ENCODE results near the gene SPRING1. TPM values are rescaled to one million over a fixed set of nuclear protein-coding genes. Genes with fewer than 3 reads are reported as not detected.

Gene SPRING1
- polyA plus RNA-seq = 10 to 100 TPM in 1 of 2 donors, 1 to 10 TPM in 1; 7.8 to 10.1 TPM

GRCh38 chr12:116737774-116738657, at the start of gene SPRING1, which contains the start of gene RNFT2:
SPRING1 (minus strand) TSS chr12:116738069; CDS start chr12:116737900, 169 bp downstream.
RNFT2 (plus strand) TSS chr12:116738315; CDS start chr12:116740498, 2,183 bp downstream.
- H3K9me3 ChIP-seq (ENCODE audit: control insufficient read depth in 2 of 2, insufficient read depth in 1 of 2, low read depth in 1 of 2, low read length in 1 of 2) = no peaks in the 10 kb centered on the region
- 0% methylated on average over 38 to 80 of the region's 80 CpGs for WGBS, 2 donors
- peak within 1 kb of the TSS; percentile 53 to 75 for H3K27ac ChIP-seq (ENCODE audit: low read depth in 2 of 2, low read length in 1 of 2)
- H3K4me1 ChIP-seq (ENCODE audit: control insufficient read depth in 2 of 2, insufficient read depth in 2 of 2, low read length in 1 of 2) = peaks cover 0 to 8% of the 10 kb centered on the region in 2 donors
- H3K27me3 ChIP-seq (ENCODE audit: control insufficient read depth in 1 of 2, insufficient read depth in 2 of 2, low read length in 2 of 2) = no peaks in the 10 kb centered on the region
- H3K4me3 ChIP-seq (ENCODE audit: low read depth in 1 of 2, low read length in 2 of 2) = peak within 1 kb of the TSS; percentile 65 to 97
- no peaks in the 10 kb centered on the region for H3K36me3 ChIP-seq (ENCODE audit: control insufficient read depth in 2 of 2, insufficient read depth in 2 of 2, low read length in 1 of 2)

- H3K4me3 ChIP-seq (ENCODE audit: low read depth in 1 of 2, low read length in 2 of 2) = no peak overlapping the region
- no peaks in the 10 kb centered on the region for H3K36me3 ChIP-seq (ENCODE audit: control insufficient read depth in 2 of 2, insufficient read depth in 2 of 2, low read length in 1 of 2)
- H3K27me3 ChIP-seq (ENCODE audit: control insufficient read depth in 1 of 2, insufficient read depth in 2 of 2, low read length in 2 of 2) = no peaks in the 10 kb centered on the region
- no peaks in the 10 kb centered on the region for H3K4me1 ChIP-seq (ENCODE audit: control insufficient read depth in 2 of 2, insufficient read depth in 2 of 2, low read length in 1 of 2)
- H3K27ac ChIP-seq (ENCODE audit: low read depth in 2 of 2, low read length in 1 of 2) = no peak overlapping the region
- H3K9me3 ChIP-seq (ENCODE audit: control insufficient read depth in 2 of 2, insufficient read depth in 1 of 2, low read depth in 1 of 2, low read length in 1 of 2) = no peaks in the 10 kb centered on the region
- 94 to 98% methylated on average over 7 of the region's 7 CpGs for WGBS, 2 donors
Measured at GRCh38 chr12:116784238-116784612, 46.4 kb upstream of the SPRING1 start.

- Histone ChIP-seq H3K27ac (ENCODE audit: low read depth in 2 of 2, low read length in 1 of 2) (no peak overlapping the region), H3K4me1 (ENCODE audit: control insufficient read depth in 2 of 2, insufficient read depth in 2 of 2, low read length in 1 of 2) (no peaks in the 10 kb centered on the region)
- 89 to 91% methylated on average over 6 of the region's 6 CpGs for whole genome bisulfite sequencing, 2 donors
Measured at GRCh38 chr12:116783525-116784237, 45.8 kb upstream of the SPRING1 start.

DNA sequence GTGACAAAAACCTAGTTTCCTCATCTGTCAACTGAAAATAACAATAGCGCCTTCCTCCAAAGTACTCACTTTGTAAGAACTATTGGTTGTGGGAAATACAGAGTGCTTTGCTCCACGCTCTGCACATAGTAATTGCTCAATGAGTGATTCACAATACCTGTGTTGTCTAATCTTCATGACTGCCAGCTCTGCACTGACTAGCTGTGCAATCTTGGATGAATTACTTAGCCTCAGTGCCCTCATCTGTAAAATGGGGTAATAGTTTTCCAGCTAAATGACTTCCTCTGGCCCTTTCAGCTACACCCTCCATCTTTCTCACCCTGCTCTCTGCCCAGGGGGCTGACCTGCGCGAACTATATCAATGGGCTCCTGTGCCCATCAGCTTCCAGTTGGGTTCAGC, 43.1 kb upstream of the SPRING1 start:
- 74 to 77% methylated on average over 4 of the region's 4 CpGs for WGBS, 2 donors

More at GRCh38 chr12:116783525-116784237, 45.8 kb upstream of the SPRING1 start:
- no peak overlapping the region for H3K4me3 ChIP-seq (ENCODE audit: low read depth in 1 of 2, low read length in 2 of 2)
- no peaks in the 10 kb centered on the region for H3K9me3 ChIP-seq (ENCODE audit: control insufficient read depth in 2 of 2, insufficient read depth in 1 of 2, low read depth in 1 of 2, low read length in 1 of 2)
- no peaks in the 10 kb centered on the region for H3K36me3 ChIP-seq (ENCODE audit: control insufficient read depth in 2 of 2, insufficient read depth in 2 of 2, low read length in 1 of 2)
- H3K27me3 ChIP-seq (ENCODE audit: control insufficient read depth in 1 of 2, insufficient read depth in 2 of 2, low read length in 2 of 2) = no peaks in the 10 kb centered on the region

DNA sequence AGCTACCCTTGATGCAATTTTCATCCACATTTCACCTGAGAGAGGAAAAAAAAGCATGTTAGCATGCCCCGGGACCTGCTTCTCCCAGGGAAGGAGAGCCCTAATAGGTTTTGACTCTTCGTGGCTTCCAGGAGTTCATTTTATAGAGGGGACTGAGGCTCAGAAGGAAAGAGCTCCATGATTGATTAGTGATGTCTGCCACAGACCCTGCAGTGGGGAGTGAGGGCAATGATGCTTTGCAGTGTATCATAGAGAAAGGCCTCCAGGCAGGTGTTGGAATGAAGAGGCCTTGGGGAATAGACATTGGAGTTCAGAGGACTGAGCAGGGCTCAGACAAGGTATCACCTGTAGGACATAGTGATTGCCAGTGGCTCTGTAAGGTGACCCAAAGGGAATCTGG, 41.7 kb upstream of the SPRING1 start:
- WGBS, 2 donors = 93 to 95% methylated on average over 2 of the region's 2 CpGs
- Histone ChIP-seq H3K27ac (ENCODE audit: low read depth in 2 of 2, low read length in 1 of 2) (no peak overlapping the region), H3K4me3 (ENCODE audit: low read depth in 1 of 2, low read length in 2 of 2) (no peak overlapping the region), H3K4me1 (ENCODE audit: control insufficient read depth in 2 of 2, insufficient read depth in 2 of 2, low read length in 1 of 2) (no peaks in the 10 kb centered on the region), H3K9me3 (ENCODE audit: control insufficient read depth in 2 of 2, insufficient read depth in 1 of 2, low read depth in 1 of 2, low read length in 1 of 2) (no peaks in the 10 kb centered on the region), H3K36me3 (ENCODE audit: control insufficient read depth in 2 of 2, insufficient read depth in 2 of 2, low read length in 1 of 2) (no peaks in the 10 kb centered on the region), H3K27me3 (ENCODE audit: control insufficient read depth in 1 of 2, insufficient read depth in 2 of 2, low read length in 2 of 2) (no peaks in the 10 kb centered on the region)

More for the DNA sequence above, 43.1 kb upstream of the SPRING1 start:
- no peaks in the 10 kb centered on the region for H3K36me3 ChIP-seq (ENCODE audit: control insufficient read depth in 2 of 2, insufficient read depth in 2 of 2, low read length in 1 of 2)
- H3K27me3 ChIP-seq (ENCODE audit: control insufficient read depth in 1 of 2, insufficient read depth in 2 of 2, low read length in 2 of 2) = no peaks in the 10 kb centered on the region
- H3K4me1 ChIP-seq (ENCODE audit: control insufficient read depth in 2 of 2, insufficient read depth in 2 of 2, low read length in 1 of 2) = no peaks in the 10 kb centered on the region
- H3K27ac ChIP-seq (ENCODE audit: low read depth in 2 of 2, low read length in 1 of 2) = no peak overlapping the region
- H3K4me3 ChIP-seq (ENCODE audit: low read depth in 1 of 2, low read length in 2 of 2) = no peak overlapping the region
- no peaks in the 10 kb centered on the region for H3K9me3 ChIP-seq (ENCODE audit: control insufficient read depth in 2 of 2, insufficient read depth in 1 of 2, low read depth in 1 of 2, low read length in 1 of 2)

GRCh38 chr12:116777245-116777644, 39.4 kb upstream of the SPRING1 start:
- no peak overlapping the region for H3K27ac ChIP-seq (ENCODE audit: low read depth in 2 of 2, low read length in 1 of 2)
- H3K4me3 ChIP-seq (ENCODE audit: low read depth in 1 of 2, low read length in 2 of 2) = no peak overlapping the region
- H3K36me3 ChIP-seq (ENCODE audit: control insufficient read depth in 2 of 2, insufficient read depth in 2 of 2, low read length in 1 of 2) = no peaks in the 10 kb centered on the region
- WGBS, 2 donors = 98 to 100% methylated on average over 1 of the region's 1 CpG
- no peaks in the 10 kb centered on the region for H3K4me1 ChIP-seq (ENCODE audit: control insufficient read depth in 2 of 2, insufficient read depth in 2 of 2, low read length in 1 of 2)
- no peaks in the 10 kb centered on the region for H3K27me3 ChIP-seq (ENCODE audit: control insufficient read depth in 1 of 2, insufficient read depth in 2 of 2, low read length in 2 of 2)
- H3K9me3 ChIP-seq (ENCODE audit: control insufficient read depth in 2 of 2, insufficient read depth in 1 of 2, low read depth in 1 of 2, low read length in 1 of 2) = no peaks in the 10 kb centered on the region

DNA sequence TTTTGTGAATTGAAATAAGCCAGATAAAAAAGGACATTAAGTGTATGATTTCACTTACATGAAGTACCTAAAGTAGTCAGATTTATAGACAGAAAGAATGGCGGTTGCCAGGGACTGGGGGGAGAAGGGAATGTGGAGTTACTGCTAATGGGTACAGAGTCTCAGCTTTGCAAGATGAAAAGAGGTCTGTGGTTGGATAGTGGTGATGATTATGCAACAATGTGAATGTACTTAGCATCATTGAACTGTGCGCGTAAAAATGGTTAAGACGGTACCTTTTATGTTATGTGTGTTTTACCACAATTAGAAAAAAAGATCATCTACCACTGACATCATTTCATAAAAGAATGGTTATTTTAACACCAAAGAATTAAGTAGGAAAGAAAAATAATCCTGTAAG, 36.2 kb upstream of the SPRING1 start:
- H3K4me1 ChIP-seq (ENCODE audit: control insufficient read depth in 2 of 2, insufficient read depth in 2 of 2, low read length in 1 of 2) = no peaks in the 10 kb centered on the region
- H3K27ac ChIP-seq (ENCODE audit: low read depth in 2 of 2, low read length in 1 of 2) = no peak overlapping the region
- no peaks in the 10 kb centered on the region for H3K27me3 ChIP-seq (ENCODE audit: control insufficient read depth in 1 of 2, insufficient read depth in 2 of 2, low read length in 2 of 2)
- WGBS, 2 donors = 65 to 77% methylated on average over 4 of the region's 4 CpGs
- no peaks in the 10 kb centered on the region for H3K9me3 ChIP-seq (ENCODE audit: control insufficient read depth in 2 of 2, insufficient read depth in 1 of 2, low read depth in 1 of 2, low read length in 1 of 2)
- no peak overlapping the region for H3K4me3 ChIP-seq (ENCODE audit: low read depth in 1 of 2, low read length in 2 of 2)
- no peaks in the 10 kb centered on the region for H3K36me3 ChIP-seq (ENCODE audit: control insufficient read depth in 2 of 2, insufficient read depth in 2 of 2, low read length in 1 of 2)

GRCh38 chr12:116773276-116773731, 35.4 kb upstream of the SPRING1 start:
- Histone ChIP-seq H3K9me3 (ENCODE audit: control insufficient read depth in 2 of 2, insufficient read depth in 1 of 2, low read depth in 1 of 2, low read length in 1 of 2) (no peaks in the 10 kb centered on the region), H3K36me3 (ENCODE audit: control insufficient read depth in 2 of 2, insufficient read depth in 2 of 2, low read length in 1 of 2) (no peaks in the 10 kb centered on the region), H3K27ac (ENCODE audit: low read depth in 2 of 2, low read length in 1 of 2) (no peak overlapping the region), H3K27me3 (ENCODE audit: control insufficient read depth in 1 of 2, insufficient read depth in 2 of 2, low read length in 2 of 2) (no peaks in the 10 kb centered on the region), H3K4me3 (ENCODE audit: low read depth in 1 of 2, low read length in 2 of 2) (no peak overlapping the region), H3K4me1 (ENCODE audit: control insufficient read depth in 2 of 2, insufficient read depth in 2 of 2, low read length in 1 of 2) (no peaks in the 10 kb centered on the region)
- 68 to 77% methylated on average over 4 of the region's 4 CpGs for WGBS, 2 donors

GRCh38 chr12:116771651-116772050, 33.8 kb upstream of the SPRING1 start:
- H3K27me3 ChIP-seq (ENCODE audit: control insufficient read depth in 1 of 2, insufficient read depth in 2 of 2, low read length in 2 of 2) = no peaks in the 10 kb centered on the region
- no peak overlapping the region for H3K4me3 ChIP-seq (ENCODE audit: low read depth in 1 of 2, low read length in 2 of 2)
- no peaks in the 10 kb centered on the region for H3K9me3 ChIP-seq (ENCODE audit: control insufficient read depth in 2 of 2, insufficient read depth in 1 of 2, low read depth in 1 of 2, low read length in 1 of 2)
- no peak overlapping the region for H3K27ac ChIP-seq (ENCODE audit: low read depth in 2 of 2, low read length in 1 of 2)
- H3K4me1 ChIP-seq (ENCODE audit: control insufficient read depth in 2 of 2, insufficient read depth in 2 of 2, low read length in 1 of 2) = no peaks in the 10 kb centered on the region
- 66 to 77% methylated on average over 8 of the region's 8 CpGs for WGBS, 2 donors
- H3K36me3 ChIP-seq (ENCODE audit: control insufficient read depth in 2 of 2, insufficient read depth in 2 of 2, low read length in 1 of 2) = no peaks in the 10 kb centered on the region
